Choroid plexus epithelial cell (primary cell): Measurements from ENCODE around the gene ST7.
"Not testable (repeated sequence)": the region's sequence is repeated elsewhere in the genome, so short reads cannot be mapped to it uniquely, and the experiment has no call there.

Experiments used
- DNase-seq: peaks from one replicate; pipeline ENCODE4 v3.0.0-alpha.2; 2010; ENCODE audit warnings: low read depth
- H3K4me3 ChIP-seq: 2 replicates; pipeline ENCODE4 v1.5.1; 2011; ENCODE audit warnings: low read depth, mild to moderate bottlenecking, control low read depth, low read length, moderate library complexity
- TF ChIP-seq, protein P1 (sequence below): conservative IDR thresholded peaks from 2 replicates; pipeline ENCODE4 v1.5.1; 2011; ENCODE audit warnings: low read depth, mild to moderate bottlenecking, control low read depth, inconsistent platforms, low read length, moderate library complexity

Gene ST7

DNA sequence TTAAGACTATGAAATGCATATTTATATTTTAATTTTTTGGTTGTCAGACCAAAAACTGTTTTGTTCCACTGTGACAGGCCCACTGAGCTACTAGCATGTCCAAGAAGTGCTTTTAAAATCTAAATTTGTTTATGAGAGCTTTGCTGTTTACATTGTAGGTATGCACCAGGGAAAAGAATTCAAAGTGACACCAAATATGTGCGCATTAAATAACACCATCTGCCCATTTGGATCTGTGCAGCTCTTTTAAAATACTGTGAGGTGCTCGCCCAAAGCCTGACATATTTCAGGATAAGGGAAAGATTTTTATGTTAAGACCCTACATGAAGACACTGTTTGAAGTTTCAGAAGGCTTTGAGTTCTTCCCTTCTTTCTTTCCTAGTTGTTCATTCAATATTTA, 162.9 kb downstream of the ST7 start:
- no peak for DNase-seq
- no peak overlapping the region for H3K4me3 ChIP-seq
- TF ChIP-seq, protein P1, sequence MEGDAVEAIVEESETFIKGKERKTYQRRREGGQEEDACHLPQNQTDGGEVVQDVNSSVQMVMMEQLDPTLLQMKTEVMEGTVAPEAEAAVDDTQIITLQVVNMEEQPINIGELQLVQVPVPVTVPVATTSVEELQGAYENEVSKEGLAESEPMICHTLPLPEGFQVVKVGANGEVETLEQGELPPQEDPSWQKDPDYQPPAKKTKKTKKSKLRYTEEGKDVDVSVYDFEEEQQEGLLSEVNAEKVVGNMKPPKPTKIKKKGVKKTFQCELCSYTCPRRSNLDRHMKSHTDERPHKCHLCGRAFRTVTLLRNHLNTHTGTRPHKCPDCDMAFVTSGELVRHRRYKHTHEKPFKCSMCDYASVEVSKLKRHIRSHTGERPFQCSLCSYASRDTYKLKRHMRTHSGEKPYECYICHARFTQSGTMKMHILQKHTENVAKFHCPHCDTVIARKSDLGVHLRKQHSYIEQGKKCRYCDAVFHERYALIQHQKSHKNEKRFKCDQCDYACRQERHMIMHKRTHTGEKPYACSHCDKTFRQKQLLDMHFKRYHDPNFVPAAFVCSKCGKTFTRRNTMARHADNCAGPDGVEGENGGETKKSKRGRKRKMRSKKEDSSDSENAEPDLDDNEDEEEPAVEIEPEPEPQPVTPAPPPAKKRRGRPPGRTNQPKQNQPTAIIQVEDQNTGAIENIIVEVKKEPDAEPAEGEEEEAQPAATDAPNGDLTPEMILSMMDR = no peak

DNA sequence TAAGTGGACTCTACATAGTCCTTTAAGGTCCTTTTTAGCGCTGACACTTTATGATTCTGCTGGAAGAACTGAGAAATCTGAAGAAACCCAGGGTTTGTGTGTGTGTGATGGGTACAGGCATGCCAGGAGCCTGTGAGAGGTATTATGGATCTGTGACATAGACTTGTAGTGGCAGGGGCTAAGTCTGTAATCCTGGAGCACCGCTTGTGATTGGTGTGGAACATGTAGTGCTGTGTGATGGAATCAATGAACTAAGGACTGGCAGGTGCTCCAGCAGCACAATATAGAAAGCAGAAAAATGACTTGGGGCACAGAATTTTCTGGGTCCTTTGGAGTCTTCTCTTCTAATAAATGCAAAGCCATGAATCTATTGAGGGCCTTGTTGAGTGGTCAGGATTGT, 163.9 kb downstream of the ST7 start:
- DNase-seq = no peak
- H3K4me3 ChIP-seq = no peak overlapping the region
- TF ChIP-seq, protein P1 = no peak

DNA sequence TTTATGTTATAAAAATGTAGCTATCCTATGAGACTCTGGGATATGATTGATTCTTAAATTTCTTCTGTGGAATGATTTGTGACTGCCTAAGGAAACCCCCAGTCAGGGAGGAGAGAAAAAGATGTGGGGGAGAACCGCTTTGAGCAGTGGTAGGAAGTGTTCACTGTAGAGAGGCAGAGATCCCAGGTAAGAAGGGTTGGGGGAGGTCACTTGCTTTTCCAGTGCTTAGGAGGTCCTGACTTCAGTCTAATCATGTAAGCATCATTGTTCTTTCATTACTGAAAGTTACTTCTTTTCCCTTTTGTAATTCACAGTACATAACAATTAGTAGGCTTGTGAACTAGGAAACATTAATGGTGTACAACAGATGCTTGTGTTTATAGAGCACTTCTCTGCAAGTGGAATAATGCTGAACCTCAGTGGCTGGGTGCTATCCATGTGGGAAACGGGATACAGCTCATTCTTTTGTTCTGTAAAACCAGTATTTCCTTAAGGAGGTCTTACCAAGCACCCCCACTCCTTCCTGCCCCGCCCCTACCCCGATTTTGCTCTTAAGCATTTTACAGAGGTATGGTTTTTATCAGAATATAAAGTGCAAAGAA, 165.4 kb downstream of the ST7 start:
- DNase-seq = no peak
- TF ChIP-seq, protein P1 = no peak
- no peak overlapping the region for H3K4me3 ChIP-seq

DNA sequence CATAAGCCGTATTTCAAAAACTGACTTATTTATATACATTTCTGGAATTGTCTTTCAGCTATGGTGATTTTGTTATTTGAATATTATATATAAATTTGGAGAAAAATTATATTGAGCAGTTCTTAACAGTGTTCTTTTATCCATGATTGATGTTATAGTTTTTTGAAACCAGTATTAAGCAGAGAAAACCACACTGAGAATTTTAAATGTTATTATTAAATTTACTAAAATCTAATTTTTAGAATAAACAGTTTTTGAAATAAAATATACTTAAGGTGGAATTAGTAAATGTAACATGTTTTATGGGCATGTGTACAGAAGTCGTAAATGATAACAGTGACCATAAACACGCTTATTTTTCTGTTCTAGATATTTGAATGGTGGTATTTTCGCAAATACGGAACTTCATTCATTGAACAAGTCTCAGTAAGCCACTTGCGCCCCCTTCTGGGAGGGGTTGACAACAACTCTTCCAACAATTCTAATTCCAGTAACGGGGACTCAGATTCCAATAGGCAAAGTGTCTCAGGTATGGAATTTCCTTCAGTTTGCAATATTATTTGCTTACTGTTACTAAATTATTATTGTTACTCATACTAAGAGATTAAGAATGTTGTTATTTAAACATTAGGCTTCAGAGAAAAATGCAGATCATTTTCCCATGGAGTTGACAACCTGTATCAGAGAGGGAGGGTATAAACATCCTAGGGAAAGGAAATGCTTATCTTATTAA, 166.1 kb downstream of the ST7 start:
- TF ChIP-seq, protein P1 = peak; percentile 94
- H3K4me3 ChIP-seq = no peak overlapping the region
- peak; percentile 85 for DNase-seq

DNA sequence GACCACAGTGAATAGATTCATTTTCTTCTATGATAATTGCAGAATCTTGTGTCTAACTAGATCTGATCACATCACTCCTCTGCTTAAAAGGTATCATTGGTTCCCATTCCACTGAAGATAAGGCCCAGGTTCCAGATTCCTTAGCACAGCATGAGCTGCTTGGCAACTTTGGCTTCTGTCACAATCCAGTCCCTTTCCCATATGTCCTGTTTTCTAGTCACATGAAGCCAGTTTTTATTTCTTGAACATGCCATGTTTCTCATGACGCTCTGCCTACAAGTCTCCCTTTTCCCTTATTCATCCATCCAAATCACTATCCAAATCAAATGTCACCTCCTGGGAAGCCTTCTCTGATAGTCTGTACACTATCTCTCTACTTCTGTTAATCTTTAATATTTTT, 167.0 kb downstream of the ST7 start:
- not testable (repeated sequence) for H3K4me3 ChIP-seq, DNase-seq

- not testable (repeated sequence) for DNase-seq, H3K4me3 ChIP-seq
These were observed 168.7 kb downstream of the ST7 start for GRCh38 chr7:117122036-117122435.

GRCh38 chr7:117122536-117122935, 169.2 kb downstream of the ST7 start:
- TF ChIP-seq, protein P1 = no peak
- peak; percentile 26 for DNase-seq
- no peak overlapping the region for H3K4me3 ChIP-seq

DNA sequence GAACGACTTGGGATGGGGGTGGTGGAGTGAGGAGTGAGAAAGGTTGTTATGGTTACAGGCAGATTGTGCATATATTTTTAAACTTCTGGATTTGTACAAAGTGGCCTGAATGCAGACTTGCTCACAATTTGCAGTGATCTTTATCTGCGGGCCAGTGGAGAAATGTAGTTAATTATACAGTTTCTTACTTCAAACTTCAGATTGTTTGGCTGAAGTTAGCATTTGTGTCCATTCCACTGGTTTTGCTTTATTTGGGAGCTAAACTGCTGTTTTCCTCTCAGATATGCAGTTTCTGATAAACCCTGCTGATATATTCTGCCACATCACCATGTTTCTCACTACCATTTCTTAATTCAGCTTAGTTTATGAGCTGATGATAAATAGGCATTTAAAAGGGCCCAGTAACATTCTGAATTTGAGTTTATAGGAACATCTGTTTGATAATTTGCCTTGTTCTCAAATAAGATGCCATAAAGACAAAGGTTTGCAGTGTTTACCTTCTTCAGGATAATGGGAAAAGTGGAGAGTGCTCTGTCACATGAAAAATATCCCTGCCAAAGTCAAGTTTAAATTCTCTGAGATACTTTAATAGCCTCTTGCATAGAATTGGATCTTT, 170.1 kb downstream of the ST7 start:
- TF ChIP-seq, protein P1 = no peak
- no peak overlapping the region for H3K4me3 ChIP-seq
- DNase-seq = no peak
